ENCODE results near the gene SEC23A. TPM values are rescaled to one million over a fixed set of nuclear protein-coding genes. Genes with fewer than 3 reads are reported as not detected.

The SEC23A gene
- total and polyA plus RNA-seq, 2 of the 13 experiments (the other 11 are each of a cell fraction or from before 2014, with no cell fraction given), result 403 to 887 TPM

- H3K79me2 ChIP-seq (ENCODE audit: insufficient read depth, low read length), result no peaks in the 10 kb centered on the region
- H4K20me1 ChIP-seq (ENCODE audit: insufficient read depth, low read length), result no peaks in the 10 kb centered on the region
- no peaks in the 10 kb centered on the region for H3K9me3 ChIP-seq (ENCODE audit: low read length)
- WGBS (ENCODE audit: low lambda C conversion rate), result 76% methylated on average over 4 of the region's 4 CpGs
- no peaks in the 10 kb centered on the region for H3K27me3 ChIP-seq (ENCODE audit: control insufficient read depth in 1 of 2, insufficient read depth in 2 of 2, low read length in 2 of 2)
- H3K4me3 ChIP-seq (replicated peaks in 1 of 3; ENCODE audit: insufficient read depth in 1 of 3, low read depth in 2 of 3, low read length in 3 of 3), result peak overlapping the region in 1 of 3 experiments; percentile 16; a peak in 2 of 6 replicates
- TF ChIP-seq SYNCRIP (IDR thresholded peaks at IDR 0.05; ENCODE audit: insufficient read depth, low read depth, low read length) (no peak), SSRP1 (CRISPR knock-in tag; IDR thresholded peaks at IDR 0.05) (0 out of 2 replicates have a peak, but pooled peaks have one; percentile 12), AGO1 (IDR thresholded peaks at IDR 0.05; ENCODE audit: low read depth, low read length, poor library complexity, severe bottlenecking) (no peak), ZHX1 (CRISPR knock-in tag; IDR thresholded peaks at IDR 0.05; ENCODE audit: low read depth) (no peak), ZNF354B (CRISPR knock-in tag; IDR thresholded peaks at IDR 0.05) (0 out of 2 replicates have a peak, but pooled peaks have one; percentile 47), PHF21A (CRISPR knock-in tag; IDR thresholded peaks at IDR 0.05) (no peak), CREBL2 (CRISPR knock-in tag; IDR thresholded peaks at IDR 0.05; ENCODE audit: borderline replicate concordance) (0 out of 2 replicates have a peak, but pooled peaks have one; percentile 11), HIVEP1 (CRISPR knock-in tag; IDR thresholded peaks at IDR 0.05) (no peak), DNMT3B (CRISPR knock-in tag; conservative IDR thresholded peaks at IDR 0.05) (no peak), ZUFSP (CRISPR knock-in tag; IDR thresholded peaks at IDR 0.05; ENCODE audit: borderline replicate concordance) (no peak), MED13 (CRISPR knock-in tag; IDR thresholded peaks at IDR 0.05) (no peak), FLYWCH1 (CRISPR knock-in tag; IDR thresholded peaks at IDR 0.05) (0 out of 2 replicates have a peak, but pooled peaks have one; percentile 4), ZNF121 (CRISPR knock-in tag; IDR thresholded peaks at IDR 0.05) (no peak), SPEN (CRISPR knock-in tag; IDR thresholded peaks at IDR 0.05; ENCODE audit: low read depth) (0 out of 2 replicates have a peak, but pooled peaks have one; percentile 0), XRCC5 (optimal IDR thresholded peaks at IDR 0.05; ENCODE audit: low read length) (no peak)
- no peak overlapping the region for H3K9ac ChIP-seq (ENCODE audit: insufficient read depth, low read depth, low read length)
- no peak overlapping the region for H3K27ac ChIP-seq (ENCODE audit: extremely low read length, insufficient read depth, low read length)
- H2AFZ ChIP-seq (ENCODE audit: low read length), result no peak overlapping the region
- FAIRE-seq (no peak), DNase-seq (ENCODE audit: low spot score) (no peak), ATAC-seq (peak; percentile 55)
- in situ Hi-C loops (cut with HindIII; ENCODE audit: extremely low pct_ligation_motif_present, low pct_unique_long_range_greater_than_20kb) (loop anchor here (5.0 to 25.0 kb wide), 2 partner anchors 149 to 1104 kb away; no protein-coding TSS in a partner anchor), intact Hi-C loops (cut with micrococcal nuclease; ENCODE audit: unreplicated experiment) (loop anchor here (1.0 to 10.0 kb wide), 4 partner anchors 9 to 1114 kb away; no protein-coding TSS in a partner anchor)
- ChIA-PET CTCF (ENCODE audit: low intra/inter-chr PET ratio, low total read pairs) (interaction anchor here (4.1 kb wide), 1 partner anchor 18 kb away, joined by 21 read pairs; no protein-coding TSS in a partner anchor), POLR2A (interaction anchor here (1.1 to 4.9 kb wide), 7 partner anchors 8 to 416 kb away, joined by 3 to 59 read pairs (median 9); partner anchors contain the start of genes FBXO33, SEC23A and TRAPPC6B)
- peak overlapping the region; percentile 80 for H3K4me2 ChIP-seq (ENCODE audit: low read depth, low read length)
- no peaks in the 10 kb centered on the region for H3K36me3 ChIP-seq (replicated peaks in 1 of 2; ENCODE audit: control insufficient read depth in 1 of 2, insufficient read depth in 2 of 2, low read length in 2 of 2)
- no TSS peak for BruUV-seq (replicated peaks)
- peaks cover 34% of the 10 kb centered on the region for H3K4me1 ChIP-seq (ENCODE audit: insufficient read depth, low read length)
These were observed 86.3 kb downstream of the SEC23A start for GRCh38 chr14:39016733-39017095.
